ENCODE results near the gene SLC22A1. TPM values are rescaled to one million over a fixed set of nuclear protein-coding genes. Genes with fewer than 3 reads are reported as not detected.

The SLC22A1 gene
- polyA plus RNA-seq, 1 donor from 2014 or later = 0.71 TPM

DNA sequence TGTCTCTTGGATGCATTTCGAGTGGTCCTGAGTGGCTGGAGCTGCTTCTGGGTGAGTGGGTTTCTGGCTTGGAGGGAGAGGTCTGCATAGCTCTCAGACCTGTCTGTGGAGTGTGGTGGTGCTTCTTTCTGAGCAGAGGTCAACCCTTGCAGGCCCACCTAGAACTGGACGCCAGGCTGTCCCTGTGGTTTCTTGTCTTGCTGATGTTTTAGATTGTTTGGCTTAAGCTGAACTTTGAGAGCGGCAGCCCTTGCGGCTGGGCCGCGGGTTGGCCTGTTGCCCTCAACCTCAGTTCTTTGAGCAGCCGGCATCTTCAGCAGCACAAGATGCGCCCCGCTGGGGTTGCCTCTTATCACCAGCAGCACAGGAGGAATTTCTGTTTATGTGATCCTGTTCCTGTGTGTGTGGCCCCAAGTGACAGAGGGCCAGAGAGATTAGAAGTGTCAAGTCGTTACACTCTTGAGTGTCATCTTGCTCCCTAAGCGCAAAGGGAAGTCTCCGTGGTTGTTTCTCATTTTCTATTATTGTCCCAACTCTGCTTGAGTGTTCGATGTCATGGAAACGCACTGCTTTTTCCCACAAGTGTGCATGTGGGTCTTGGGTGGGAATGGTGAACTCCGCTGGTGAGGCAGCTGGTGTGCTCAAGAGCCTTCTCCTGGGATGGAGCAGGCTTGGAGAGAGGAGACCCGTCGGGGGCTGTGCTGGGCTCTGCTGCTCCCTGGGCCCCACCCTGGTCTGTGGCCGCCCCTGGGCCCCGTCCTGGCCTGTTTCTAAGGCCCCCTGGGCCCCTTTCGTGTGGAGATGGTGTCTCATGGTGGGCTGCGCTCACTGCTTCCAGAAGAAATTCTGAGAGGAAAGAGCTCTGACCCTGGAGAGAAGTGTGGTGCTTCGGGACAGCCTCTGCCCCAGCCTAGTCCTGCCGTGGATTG is 20.1 kb upstream of the SLC22A1 start:
- Histone ChIP-seq H2AFZ (ENCODE audit: low read depth, low read length) (no peak overlapping the region), H3K36me3 (ENCODE audit: insufficient read depth, low read length) (no peaks in the 10 kb centered on the region), H3K4me3 (ENCODE audit: low read length) (no peak overlapping the region), H3K9ac (ENCODE audit: low read length) (no peak overlapping the region), H3K27me3 (ENCODE audit: insufficient read depth, low read depth, low read length) (no peaks in the 10 kb centered on the region), H3K9me3 (ENCODE audit: low read length) (no peaks in the 10 kb centered on the region), H3K4me2 (ENCODE audit: low read length) (no peak overlapping the region), H3K27ac (ENCODE audit: low read length) (no peak overlapping the region), H4K20me1 (ENCODE audit: insufficient read depth) (no peaks in the 10 kb centered on the region), H3F3A (ENCODE audit: insufficient read depth, low read length, poor library complexity, severe bottlenecking) (no peaks in the 10 kb centered on the region), H3K9me2 (ENCODE audit: insufficient read depth, low read length) (no peaks in the 10 kb centered on the region), H3K79me2 (replicated peaks; ENCODE audit: insufficient read depth, low read length) (no peaks in the 10 kb centered on the region)
- TF ChIP-seq SMC3 (conservative IDR thresholded peaks at IDR 0.05; ENCODE audit: poor library complexity) (no peak), MXI1 (conservative IDR thresholded peaks at IDR 0.05; ENCODE audit: poor library complexity, severe bottlenecking) (no peak), RAD21 (conservative IDR thresholded peaks at IDR 0.05) (no peak), TAF1 (IDR thresholded peaks at IDR 0.05; ENCODE audit: low read depth) (no peak)
- TF ChIP-seq, protein P1, sequence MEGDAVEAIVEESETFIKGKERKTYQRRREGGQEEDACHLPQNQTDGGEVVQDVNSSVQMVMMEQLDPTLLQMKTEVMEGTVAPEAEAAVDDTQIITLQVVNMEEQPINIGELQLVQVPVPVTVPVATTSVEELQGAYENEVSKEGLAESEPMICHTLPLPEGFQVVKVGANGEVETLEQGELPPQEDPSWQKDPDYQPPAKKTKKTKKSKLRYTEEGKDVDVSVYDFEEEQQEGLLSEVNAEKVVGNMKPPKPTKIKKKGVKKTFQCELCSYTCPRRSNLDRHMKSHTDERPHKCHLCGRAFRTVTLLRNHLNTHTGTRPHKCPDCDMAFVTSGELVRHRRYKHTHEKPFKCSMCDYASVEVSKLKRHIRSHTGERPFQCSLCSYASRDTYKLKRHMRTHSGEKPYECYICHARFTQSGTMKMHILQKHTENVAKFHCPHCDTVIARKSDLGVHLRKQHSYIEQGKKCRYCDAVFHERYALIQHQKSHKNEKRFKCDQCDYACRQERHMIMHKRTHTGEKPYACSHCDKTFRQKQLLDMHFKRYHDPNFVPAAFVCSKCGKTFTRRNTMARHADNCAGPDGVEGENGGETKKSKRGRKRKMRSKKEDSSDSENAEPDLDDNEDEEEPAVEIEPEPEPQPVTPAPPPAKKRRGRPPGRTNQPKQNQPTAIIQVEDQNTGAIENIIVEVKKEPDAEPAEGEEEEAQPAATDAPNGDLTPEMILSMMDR (IDR thresholded peaks at IDR 0.05; ENCODE audit: poor library complexity, severe bottlenecking) = no peak

DNA sequence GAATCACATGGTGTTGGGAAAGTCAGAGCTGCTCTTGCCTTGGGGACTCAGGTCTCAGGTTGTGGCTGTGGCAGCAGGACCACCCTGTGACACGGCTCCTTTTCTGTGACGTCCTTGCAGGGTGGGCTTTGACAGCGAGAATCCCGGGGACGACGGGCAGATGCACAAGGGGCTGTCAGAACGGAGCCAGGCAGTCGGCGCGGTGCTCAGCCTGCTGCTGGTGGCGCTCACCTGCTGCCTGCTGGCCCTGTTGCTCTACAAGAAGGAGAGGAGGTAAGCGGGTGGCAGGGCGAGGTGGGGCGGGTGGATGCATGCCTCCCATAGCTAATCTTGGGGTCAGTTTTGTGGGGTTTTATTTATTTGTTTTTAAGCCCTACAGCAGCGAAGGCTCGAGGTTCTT is 19.2 kb upstream of the SLC22A1 start:
- Histone ChIP-seq H3K4me2 (ENCODE audit: low read length) (no peak overlapping the region), H3K36me3 (ENCODE audit: insufficient read depth, low read length) (no peaks in the 10 kb centered on the region), H4K20me1 (ENCODE audit: insufficient read depth) (no peaks in the 10 kb centered on the region), H3K27ac (ENCODE audit: low read length) (no peak overlapping the region), H3K9ac (ENCODE audit: low read length) (no peak overlapping the region), H3F3A (ENCODE audit: insufficient read depth, low read length, poor library complexity, severe bottlenecking) (no peaks in the 10 kb centered on the region), H3K79me2 (replicated peaks; ENCODE audit: insufficient read depth, low read length) (no peaks in the 10 kb centered on the region), H2AFZ (ENCODE audit: low read depth, low read length) (no peak overlapping the region), H3K9me2 (ENCODE audit: insufficient read depth, low read length) (no peaks in the 10 kb centered on the region), H3K27me3 (ENCODE audit: insufficient read depth, low read depth, low read length) (no peaks in the 10 kb centered on the region), H3K4me3 (ENCODE audit: low read length) (no peak overlapping the region), H3K9me3 (ENCODE audit: low read length) (no peaks in the 10 kb centered on the region)
- TF ChIP-seq SMC3 (conservative IDR thresholded peaks at IDR 0.05; ENCODE audit: poor library complexity) = no peak

DNA sequence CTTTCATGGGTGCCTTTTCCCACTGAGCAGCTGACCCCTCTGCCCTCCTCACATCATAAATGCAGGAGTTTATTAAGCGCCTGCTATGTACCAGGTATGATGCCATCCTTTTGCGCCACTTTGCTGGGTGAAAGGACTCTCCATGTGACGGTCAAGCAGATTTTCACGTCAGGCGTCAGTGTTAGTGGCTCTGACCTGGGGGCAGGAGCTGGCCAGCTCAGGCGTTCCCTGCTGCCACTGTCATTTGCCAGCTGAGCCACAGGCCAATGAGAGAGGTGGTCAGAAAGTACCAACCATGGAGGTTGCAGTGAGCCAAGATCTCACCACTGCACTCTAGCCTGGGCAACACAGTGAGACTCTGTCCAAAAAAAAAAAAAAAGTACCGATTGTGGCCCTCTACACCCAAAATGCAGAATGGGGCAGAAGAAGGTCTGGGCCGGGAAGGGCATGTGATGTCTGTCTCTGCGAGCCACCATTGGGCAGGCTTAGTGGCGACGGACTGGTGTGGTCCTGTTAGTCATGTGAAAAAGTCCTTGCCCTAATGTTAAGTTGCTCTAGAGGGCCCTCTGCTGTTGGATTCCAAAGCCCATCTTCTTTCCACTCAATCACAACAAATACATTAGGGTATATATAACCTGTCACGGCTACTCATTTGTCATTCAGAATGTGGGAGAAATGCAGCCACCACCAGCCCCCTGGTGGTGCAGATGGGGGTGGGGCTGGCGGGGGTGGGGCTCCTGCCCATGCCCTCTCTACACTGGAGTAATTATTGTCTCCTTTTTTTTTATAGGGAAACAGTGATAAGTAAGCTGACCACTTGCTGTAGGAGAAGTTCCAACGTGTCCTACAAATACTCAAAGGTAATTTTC is 18.4 kb upstream of the SLC22A1 start:
- Histone ChIP-seq H3K9me2 (ENCODE audit: insufficient read depth, low read length) (no peaks in the 10 kb centered on the region), H3K36me3 (ENCODE audit: insufficient read depth, low read length) (no peaks in the 10 kb centered on the region), H3K27ac (ENCODE audit: low read length) (no peak overlapping the region), H3F3A (ENCODE audit: insufficient read depth, low read length, poor library complexity, severe bottlenecking) (no peaks in the 10 kb centered on the region), H3K4me3 (ENCODE audit: low read length) (no peak overlapping the region), H3K9ac (ENCODE audit: low read length) (no peak overlapping the region), H2AFZ (ENCODE audit: low read depth, low read length) (no peak overlapping the region), H3K27me3 (ENCODE audit: insufficient read depth, low read depth, low read length) (no peaks in the 10 kb centered on the region), H4K20me1 (ENCODE audit: insufficient read depth) (no peaks in the 10 kb centered on the region), H3K79me2 (replicated peaks; ENCODE audit: insufficient read depth, low read length) (no peaks in the 10 kb centered on the region), H3K4me2 (ENCODE audit: low read length) (no peak overlapping the region), H3K9me3 (ENCODE audit: low read length) (no peaks in the 10 kb centered on the region)
- TF ChIP-seq RAD21 (conservative IDR thresholded peaks at IDR 0.05) (no peak), POLR2AphosphoS5 (IDR thresholded peaks at IDR 0.05) (no peak), EZH2 (IDR thresholded peaks at IDR 0.05; ENCODE audit: borderline replicate concordance, insufficient read depth, low read length, poor library complexity, severe bottlenecking) (no peak), SMC3 (conservative IDR thresholded peaks at IDR 0.05; ENCODE audit: poor library complexity) (no peak), MXI1 (conservative IDR thresholded peaks at IDR 0.05; ENCODE audit: poor library complexity, severe bottlenecking) (no peak), EP300 (conservative IDR thresholded peaks at IDR 0.05; ENCODE audit: poor library complexity, severe bottlenecking) (no peak)
- TF ChIP-seq, protein P1 (IDR thresholded peaks at IDR 0.05; ENCODE audit: poor library complexity, severe bottlenecking) = peak; percentile 12
